Measurements from ENCODE around the gene USP32. TPM values are rescaled to one million over a fixed set of nuclear protein-coding genes. Genes with fewer than 3 reads are reported as not detected.
A peak's percentile ranks its signal among the peaks of the same experiment; 100 is the strongest.

USP32 gene
- polyA plus RNA-seq, 3 donors, result 10.1 to 26.6 (median 16.6) TPM

- Mint-ChIP-seq H3K4me3 (no peak overlapping the region), H3K36me3 (peaks cover 2 to 9% of the 10 kb centered on the region in 2 donors), H3K9me3 (no peaks in the 10 kb centered on the region), H3K27ac (no peak overlapping the region), H3K4me1 (peaks cover 25% of the 10 kb centered on the region), H3K27me3 (ENCODE audit: low read depth in 3 of 3) (peaks cover 0 to 2% (median 0%) of the 10 kb centered on the region in 3 donors)
- Histone ChIP-seq H3K9me3 (replicated peaks in 1 of 2; ENCODE audit: control insufficient read depth in 1 of 2, insufficient read depth in 1 of 2, low read length in 2 of 2) (no peaks in the 10 kb centered on the region), H4K20me1 (ENCODE audit: insufficient read depth, low read length) (peaks cover 99% of the 10 kb centered on the region), H3K36me3 (replicated peaks in 1 of 2; ENCODE audit: control insufficient read depth in 1 of 2, insufficient read depth in 2 of 2, low read length in 2 of 2) (no peaks in the 10 kb centered on the region), H3K9ac (ENCODE audit: insufficient read depth, low read length, poor library complexity, severe bottlenecking) (no peak overlapping the region), H3K4me3 (replicated peaks in 1 of 3; ENCODE audit: low read depth in 2 of 3, low read length in 3 of 3) (no peak overlapping the region), H2AFZ (ENCODE audit: insufficient read depth, low read depth, low read length, poor library complexity, severe bottlenecking) (no peak overlapping the region), H3K4me2 (replicated peaks; ENCODE audit: extremely low read depth, low read length, poor library complexity, severe bottlenecking) (no peak overlapping the region), H3K4me1 (ENCODE audit: control insufficient read depth in 1 of 2, insufficient read depth in 2 of 2, low read length in 2 of 2) (peaks cover under 1 to 6% of the 10 kb centered on the region in 2 donors), H3K27me3 (ENCODE audit: control insufficient read depth in 2 of 2, insufficient read depth in 2 of 2, low read length in 2 of 2) (no peaks in the 10 kb centered on the region), H3K79me2 (ENCODE audit: insufficient read depth, low read length) (peaks cover 98% of the 10 kb centered on the region), H3K27ac (ENCODE audit: low read depth in 1 of 2, low read length in 2 of 2) (no peak overlapping the region)
- DNase-seq, result no peak
- TF ChIP-seq CTCF (IDR thresholded peaks at IDR 0.05), result no peak
- WGBS (ENCODE audit: insufficient coverage), result 100% methylated on average over 2 of the region's 5 CpGs
- intact Hi-C loops (cut with micrococcal nuclease), result loop anchor here in 1 of 2 donors (10.0 kb wide), 1 partner anchor 56 kb away; no protein-coding TSS in a partner anchor
Measured at GRCh38 chr17:60318830-60319229, 73.1 kb downstream of the USP32 start.

GRCh38 chr17:60318326-60318725 lies 73.6 kb downstream of the USP32 start:
- no peak for DNase-seq
- peak overlapping the region in 1 of 2 donors; percentile 25 for H3K27ac ChIP-seq (ENCODE audit: low read depth in 1 of 2, low read length in 2 of 2)
- H3K36me3 Mint-ChIP-seq, result peaks cover 3 to 9% of the 10 kb centered on the region in 2 donors
- no peaks in the 10 kb centered on the region for H3K27me3 ChIP-seq (ENCODE audit: control insufficient read depth in 2 of 2, insufficient read depth in 2 of 2, low read length in 2 of 2)
- H3K27ac Mint-ChIP-seq, result no peak overlapping the region
- intact Hi-C loops (cut with micrococcal nuclease), result loop anchor here in 1 of 2 donors (10.0 kb wide), 1 partner anchor 56 kb away; no protein-coding TSS in a partner anchor
- no peak overlapping the region for H3K4me2 ChIP-seq (replicated peaks; ENCODE audit: extremely low read depth, low read length, poor library complexity, severe bottlenecking)
- no peaks in the 10 kb centered on the region for H3K9me3 Mint-ChIP-seq
- no peaks in the 10 kb centered on the region for H3K9me3 ChIP-seq (replicated peaks in 1 of 2; ENCODE audit: control insufficient read depth in 1 of 2, insufficient read depth in 1 of 2, low read length in 2 of 2)
- peaks cover 23% of the 10 kb centered on the region for H3K4me1 Mint-ChIP-seq
- no peaks in the 10 kb centered on the region for H3K36me3 ChIP-seq (replicated peaks in 1 of 2; ENCODE audit: control insufficient read depth in 1 of 2, insufficient read depth in 2 of 2, low read length in 2 of 2)
- H3K79me2 ChIP-seq (ENCODE audit: insufficient read depth, low read length), result peaks cover 98% of the 10 kb centered on the region
- H2AFZ ChIP-seq (ENCODE audit: insufficient read depth, low read depth, low read length, poor library complexity, severe bottlenecking), result no peak overlapping the region
- no peak overlapping the region for H3K4me3 Mint-ChIP-seq
- H3K27me3 Mint-ChIP-seq (ENCODE audit: low read depth in 3 of 3), result peaks cover 0 to 2% (median 0%) of the 10 kb centered on the region in 3 donors
- TF ChIP-seq CTCF (IDR thresholded peaks at IDR 0.05), result no peak
- H3K4me1 ChIP-seq (ENCODE audit: control insufficient read depth in 1 of 2, insufficient read depth in 2 of 2, low read length in 2 of 2), result peaks cover 0 to 6% of the 10 kb centered on the region in 2 donors
- H4K20me1 ChIP-seq (ENCODE audit: insufficient read depth, low read length), result peaks cover 99% of the 10 kb centered on the region
- H3K9ac ChIP-seq (ENCODE audit: insufficient read depth, low read length, poor library complexity, severe bottlenecking), result no peak overlapping the region
- H3K4me3 ChIP-seq (replicated peaks in 1 of 3; ENCODE audit: low read depth in 2 of 3, low read length in 3 of 3), result no peak overlapping the region

Measured in CD14-positive monocyte (primary cell).